HG03354 (cell line): Measurements from ENCODE around the gene NOB1.
"Not testable (repeated sequence)": the region's sequence is repeated elsewhere in the genome, so short reads cannot be mapped to it uniquely, and the experiment has no call there.

ENCODE experiments used
- ATAC-seq: cut with Tn5 transposase; IDR thresholded peaks from one replicate; pipeline ENCODE4 v1.9.1; 2021; ENCODE audit warnings: mild to moderate bottlenecking; ENCODE audit not compliant: unreplicated experiment, poor library complexity, severe bottlenecking

The NOB1 gene

GRCh38 chr16:69754469-69755310 lies at the start of gene NOB1:
NOB1 (minus strand) TSS chr16:69754926; CDS start chr16:69754910, 16 bp downstream.
- peak; percentile 98 for ATAC-seq

- ATAC-seq, result no peak
These were observed 49.6 kb upstream of the NOB1 start for GRCh38 chr16:69804297-69804696.

- ATAC-seq, result no peak
These were observed 44.9 kb upstream of the NOB1 start for GRCh38 chr16:69799611-69800031.

- ATAC-seq, result no peak
These were observed 43.7 kb upstream of the NOB1 start for GRCh38 chr16:69798466-69798865.

GRCh38 chr16:69796285-69797118 lies 41.8 kb upstream of the NOB1 start:
- no peak for ATAC-seq

- no peak for ATAC-seq
These were observed 39.8 kb upstream of the NOB1 start for GRCh38 chr16:69794486-69794885.

- ATAC-seq, result no peak
These were observed 38.8 kb upstream of the NOB1 start for GRCh38 chr16:69793526-69793925.

- ATAC-seq, result not testable (repeated sequence)
These were observed 36.7 kb upstream of the NOB1 start for GRCh38 chr16:69791391-69791847.

GRCh38 chr16:69787883-69788282 lies 33.2 kb upstream of the NOB1 start:
- ATAC-seq, result no peak

- no peak for ATAC-seq
These were observed 29.9 kb upstream of the NOB1 start for GRCh38 chr16:69784586-69784985.

GRCh38 chr16:69781118-69781517 lies 26.4 kb upstream of the NOB1 start:
- ATAC-seq, result no peak

GRCh38 chr16:69779724-69780123 lies 25.0 kb upstream of the NOB1 start:
- no peak for ATAC-seq

- ATAC-seq, result no peak
These were observed 20.8 kb upstream of the NOB1 start for GRCh38 chr16:69775563-69775962.

GRCh38 chr16:69773260-69773947 lies 18.7 kb upstream of the NOB1 start:
- peak; percentile 78 for ATAC-seq

GRCh38 chr16:69771651-69771967 lies 16.9 kb upstream of the NOB1 start:
- ATAC-seq, result no peak

GRCh38 chr16:69769404-69769803 lies 14.7 kb upstream of the NOB1 start:
- no peak for ATAC-seq

- no peak for ATAC-seq
These were observed 13.9 kb upstream of the NOB1 start for GRCh38 chr16:69768666-69769065.

- no peak for ATAC-seq
These were observed 12.9 kb upstream of the NOB1 start for GRCh38 chr16:69767459-69768229.

GRCh38 chr16:69763599-69763942 lies 8.8 kb upstream of the NOB1 start:
- ATAC-seq, result no peak
